HEK293T (cell line): ENCODE results near the gene NUFIP2.

Source experiments
- ARNT ChIP-seq: fragments of 450-650 bp; IDR thresholded peaks from 2 replicates; pipeline ENCODE4 v1.6.1; 2017; ENCODE audit warnings: mild to moderate bottlenecking
- BHLHE40 ChIP-seq: fragments of 450-650 bp; IDR thresholded peaks from 2 replicates; pipeline ENCODE4 v1.6.1; 2016; ENCODE audit warnings: mild to moderate bottlenecking, moderate library complexity, borderline replicate concordance
- CTBP1 ChIP-seq: fragments of 450-650 bp; IDR thresholded peaks from 2 replicates; pipeline ENCODE4 v1.6.1; 2016; ENCODE audit warnings: borderline replicate concordance
- ELF4 ChIP-seq: fragments of 450-650 bp; IDR thresholded peaks from 2 replicates; pipeline ENCODE4 v1.6.1; 2017; ENCODE audit warnings: antibody characterized with exemption
- FOXA1 ChIP-seq: fragments of 450-650 bp; IDR thresholded peaks from 2 replicates; pipeline ENCODE4 v1.6.1; 2016; ENCODE audit warnings: mild to moderate bottlenecking
- FOXK2 ChIP-seq: fragments of 450-650 bp; IDR thresholded peaks from 2 replicates; pipeline ENCODE4 v1.6.1; 2016; ENCODE audit warnings: mild to moderate bottlenecking
- FOXM1 ChIP-seq: fragments of 450-650 bp; IDR thresholded peaks from 2 replicates; pipeline ENCODE4 v1.6.1; 2017; ENCODE audit warnings: mild to moderate bottlenecking, borderline replicate concordance
- HDGF ChIP-seq: fragments of 450-650 bp; IDR thresholded peaks from 2 replicates; pipeline ENCODE4 v1.6.1; 2017; ENCODE audit warnings: antibody characterized with exemption, borderline replicate concordance
- LEF1 ChIP-seq: fragments of 450-650 bp; IDR thresholded peaks from 2 replicates; pipeline ENCODE4 v1.6.1; 2017; ENCODE audit warnings: mild to moderate bottlenecking, borderline replicate concordance
- NFRKB ChIP-seq: fragments of 450-650 bp; IDR thresholded peaks from 2 replicates; pipeline ENCODE4 v1.6.1; 2016; ENCODE audit warnings: mild to moderate bottlenecking, moderate library complexity
- PKNOX1 ChIP-seq: fragments of 450-650 bp; IDR thresholded peaks from 2 replicates; pipeline ENCODE4 v1.6.1; 2016
- SP1 ChIP-seq: fragments of 450-650 bp; IDR thresholded peaks from 2 replicates; pipeline ENCODE4 v1.6.1; 2017
- SUZ12 ChIP-seq: fragments of 450-650 bp; IDR thresholded peaks from 2 replicates; pipeline ENCODE4 v1.6.1; 2016; ENCODE audit warnings: mild to moderate bottlenecking
- TARDBP ChIP-seq: fragments of 450-650 bp; IDR thresholded peaks from 2 replicates; pipeline ENCODE4 v1.6.1; 2016

- no peak for TF ChIP-seq ELF4
- no peak for TF ChIP-seq HDGF
- TF ChIP-seq FOXK2 = no peak
- no peak for TF ChIP-seq FOXM1
- TF ChIP-seq NFRKB = no peak
- TF ChIP-seq PKNOX1 = no peak
- TF ChIP-seq SP1 = no peak
- no peak for TF ChIP-seq ARNT
- TF ChIP-seq BHLHE40 = no peak
- no peak for TF ChIP-seq FOXA1
- TF ChIP-seq SUZ12 = no peak
- TF ChIP-seq LEF1 = no peak
- TF ChIP-seq TARDBP = no peak
- TF ChIP-seq CTBP1 = no peak
Measured at GRCh38 chr17:29219378-29220047, 74.4 kb downstream of the NUFIP2 start.
